HepG2 (cell line): ENCODE data around the gene FANCM. TPM values are rescaled to one million over a fixed set of nuclear protein-coding genes. Genes with fewer than 3 reads are reported as not detected.

ENCODE experiments used
- FOXA1 ChIP-seq, 2 experiments: fragments of 450-650 bp in 1 of 2; sonication (generic) in 1 of 2; formaldehyde crosslinking in 1 of 2; IDR thresholded peaks; 2 replicates each; pipeline versions ENCODE4 v1.4.0 to v1.6.1; 2016 to 2020; ENCODE audit warnings: missing genetic modification reagents in 1 of 2
- GATAD1 ChIP-seq: IDR thresholded peaks from 2 replicates; pipeline ENCODE4 v1.6.1; 2016; ENCODE audit warnings: missing genetic modification reagents, missing compliant biosample characterization
- HNF1B ChIP-seq: sonication (generic); formaldehyde crosslinking; IDR thresholded peaks from 2 replicates; pipeline ENCODE4 v1.5.1; 2020; ENCODE audit warnings: mild to moderate bottlenecking, moderate library complexity, missing genetic modification reagents
- KDM5B ChIP-seq: sonication (generic); formaldehyde crosslinking; IDR thresholded peaks from 2 replicates; pipeline ENCODE4 v1.4.0; 2020; ENCODE audit warnings: missing genetic modification reagents, mild to moderate bottlenecking, borderline replicate concordance
- KDM6A ChIP-seq: IDR thresholded peaks from 2 replicates; pipeline ENCODE4 v1.6.1; 2016; ENCODE audit warnings: low read depth
- ONECUT2 ChIP-seq: sonication (generic); formaldehyde crosslinking; IDR thresholded peaks from 2 replicates; pipeline ENCODE4 v1.4.0; 2020; ENCODE audit warnings: missing genetic modification reagents
- PHF8 ChIP-seq: sonication (generic); formaldehyde crosslinking; IDR thresholded peaks from 2 replicates; pipeline ENCODE4 v1.5.0; 2020; ENCODE audit warnings: missing genetic modification reagents
- TEAD2 ChIP-seq: sonication (generic); formaldehyde crosslinking; IDR thresholded peaks from 2 replicates; pipeline ENCODE4 v1.9.0; 2021; ENCODE audit warnings: missing genetic modification reagents
- TFAP4 ChIP-seq: sonication (generic); IDR thresholded peaks from 2 replicates; pipeline ENCODE4 v1.6.1; 2016; ENCODE audit warnings: low read depth, borderline replicate concordance
- WIZ ChIP-seq: sonication (generic); formaldehyde crosslinking; IDR thresholded peaks from 2 replicates; pipeline ENCODE4 v1.5.1; 2020; ENCODE audit warnings: mild to moderate bottlenecking, missing genetic modification reagents
- ZBTB7A ChIP-seq: sonication (generic); formaldehyde crosslinking; IDR thresholded peaks from 2 replicates; pipeline ENCODE4 v1.8.0; 2022; ENCODE audit warnings: mild to moderate bottlenecking, missing genetic modification reagents
- ZFP41 ChIP-seq: sonication (generic); formaldehyde crosslinking; IDR thresholded peaks from 2 replicates; pipeline ENCODE4 v1.4.0; 2020; ENCODE audit warnings: mild to moderate bottlenecking, missing genetic modification reagents, borderline replicate concordance
- ZFX ChIP-seq: sonication (generic); formaldehyde crosslinking; IDR thresholded peaks from 2 replicates; pipeline ENCODE4 v1.4.0; 2020; ENCODE audit warnings: mild to moderate bottlenecking, low read depth, missing genetic modification reagents, moderate library complexity
- ZNF235 ChIP-seq: sonication (generic); formaldehyde crosslinking; IDR thresholded peaks from 2 replicates; pipeline ENCODE4 v1.8.1; 2023; ENCODE audit warnings: mild to moderate bottlenecking, missing genetic modification reagents, borderline replicate concordance
- ZNF460 ChIP-seq: sonication (generic); formaldehyde crosslinking; IDR thresholded peaks from 2 replicates; pipeline ENCODE4 v1.5.1; 2020; ENCODE audit warnings: missing genetic modification reagents, mild to moderate bottlenecking, borderline replicate concordance
- ZNF496 ChIP-seq: sonication (generic); formaldehyde crosslinking; IDR thresholded peaks from 2 replicates; pipeline ENCODE4 v1.8.1; 2023; ENCODE audit warnings: mild to moderate bottlenecking, moderate library complexity, missing genetic modification reagents; ENCODE audit not compliant: insufficient replicate concordance
- ZNF510 ChIP-seq: sonication (generic); formaldehyde crosslinking; IDR thresholded peaks from 2 replicates; pipeline ENCODE4 v1.4.0; 2020; ENCODE audit warnings: low read depth, mild to moderate bottlenecking, missing genetic modification reagents
- ZNF576 ChIP-seq: sonication (generic); formaldehyde crosslinking; IDR thresholded peaks from 2 replicates; pipeline ENCODE4 v1.4.0; 2020; ENCODE audit warnings: mild to moderate bottlenecking, missing genetic modification reagents
- ZNF577 ChIP-seq: sonication (generic); formaldehyde crosslinking; IDR thresholded peaks from 2 replicates; pipeline ENCODE4 v1.4.0; 2020; ENCODE audit warnings: mild to moderate bottlenecking, low read depth, missing genetic modification reagents, borderline replicate concordance
- ZNF800 ChIP-seq: sonication (generic); formaldehyde crosslinking; IDR thresholded peaks from 2 replicates; pipeline ENCODE4 v1.4.0; 2020; ENCODE audit warnings: missing genetic modification reagents
- ZNF83 ChIP-seq: sonication (generic); formaldehyde crosslinking; IDR thresholded peaks from 2 replicates; pipeline ENCODE4 v1.4.0; 2020; ENCODE audit warnings: missing genetic modification reagents, mild to moderate bottlenecking, borderline replicate concordance
- ZSCAN5A ChIP-seq: sonication (generic); formaldehyde crosslinking; IDR thresholded peaks from 2 replicates; pipeline ENCODE4 v1.8.0; 2022; ENCODE audit warnings: mild to moderate bottlenecking, missing genetic modification reagents, borderline replicate concordance
- polyA plus RNA-seq, 8 experiments: library from polyadenylated mRNA; depleted of rRNA in 3 of 8; stranded (reverse) in 7 of 8; unstranded in 1 of 8; fragments of >200 nt; fragmentation: Illumina TruSeq in 4 of 8; extraction: Trizol in 4 of 8; gene quantifications; 2 replicates each; pipeline versions ENCODE4 v1.2.1 to v1.2.3, GENCODE V29; 2011 to 2016; ENCODE audit warnings: low read depth in 4 of 8, missing spikeins in 1 of 8, mixed read lengths in 1 of 8; ENCODE audit not compliant: insufficient read depth in 1 of 8
- total RNA-seq, 5 experiments: library from RNA; depleted of rRNA; stranded (reverse); fragments of >200 nt; fragmentation: Illumina TruSeq; extraction: Trizol; gene quantifications; 2 replicates each; pipeline ENCODE4 v1.2.3, GENCODE V29; 2016; ENCODE audit warnings: low read depth in 1 of 5

The FANCM gene
- total and polyA plus RNA-seq, 2 of the 13 experiments (the other 11 are each of a cell fraction or from before 2014, with no cell fraction given): 2.6 to 10.4 TPM

GRCh38 chr14:45134051-45134958 lies 1.4 kb upstream of the FANCM start, which contains the start of gene FKBP3 (continued):
- no peak for TF ChIP-seq ZNF235 (CRISPR knock-in tag)
- TF ChIP-seq ZBTB7A (CRISPR knock-in tag): no peak
- TF ChIP-seq ZFP41 (CRISPR knock-in tag): no peak
- peak; percentile 72; the same call in 1 of the 2 replicates for TF ChIP-seq GATAD1
- no peak for TF ChIP-seq ZNF496 (CRISPR knock-in tag)
- TF ChIP-seq ZNF577 (CRISPR knock-in tag): no peak
- peak; percentile 94 for TF ChIP-seq PHF8 (CRISPR knock-in tag)
- no peak for TF ChIP-seq ZSCAN5A (CRISPR knock-in tag)
- no peak for TF ChIP-seq ZNF460 (CRISPR knock-in tag)
- 0 out of 2 replicates have a peak, but pooled peaks have one; percentile 72 for TF ChIP-seq ZNF510 (CRISPR knock-in tag)
- no peak for TF ChIP-seq ZNF576
- TF ChIP-seq KDM6A (CRISPR knock-in tag): no peak
- peak; percentile 75 for TF ChIP-seq HNF1B
- no peak for TF ChIP-seq ZNF83 (CRISPR knock-in tag)
- peak; percentile 64; the same call in 1 of the 2 replicates for TF ChIP-seq KDM5B (CRISPR knock-in tag)
- TF ChIP-seq ONECUT2 (CRISPR knock-in tag): no peak
- no peak for TF ChIP-seq ZNF800 (CRISPR knock-in tag)
- peak; percentile 98 for TF ChIP-seq ZFX (CRISPR knock-in tag)
- TF ChIP-seq WIZ (CRISPR knock-in tag): peak; percentile 64; the same call in 1 of the 2 replicates
- no peak for TF ChIP-seq FOXA1 (IDR thresholded peaks at IDR 0.05)
- peak; percentile 27; the same call in 1 of the 2 replicates for TF ChIP-seq FOXA1 (CRISPR knock-in tag; IDR thresholded peaks at IDR 0.05)
- TF ChIP-seq TFAP4: peak; percentile 20; the same call in 1 of the 2 replicates
- TF ChIP-seq TEAD2 (CRISPR knock-in tag): no peak
